Right ventricle myocardium superior (tissue), 1 donor: ENCODE results near the gene HCN3. TPM values are rescaled to one million over a fixed set of nuclear protein-coding genes. Genes with fewer than 3 reads are reported as not detected.
A peak's percentile ranks its signal among the peaks of the same experiment; 100 is the strongest.
"Not testable (repeated sequence)": the region's sequence is repeated elsewhere in the genome, so short reads cannot be mapped to it uniquely, and the experiment has no call there.

Experiments
- ATAC-seq: fragments of 200-7000 bp; cut with Tn5 transposase; one replicate; pipeline ENCODE4 v1.9.1; 2020; ENCODE audit warnings: mild to moderate bottlenecking; ENCODE audit not compliant: poor library complexity
- DNase-seq: peaks from one replicate; pipeline ENCODE4 v3.0.0-alpha.2; 2020
- intact Hi-C: fragments of 100-400 bp; cut with DNase I; formaldehyde crosslinking; loops from one replicate; pipeline ENCODE4 v1.11.2; 2022
- long read RNA-seq: library from polyadenylated mRNA; unstranded; transcript quantifications from one replicate; pipeline ENCODE4 v2.0.0, GENCODE V29; 2021
- total RNA-seq: library from RNA; stranded (reverse); fragmentation: NEBNext Ultra II Directional; extraction: Animal tissue kit (Norgen Biotek cat#: 25700); gene quantifications from one replicate; pipeline ENCODE4 v1.2.1, GENCODE V29; 2021
- donor health status: DM: no; HTN: yes; CAD: no; lungs with severe emphysema.

Gene HCN3
- 1.4 TPM for total RNA-seq
- long read RNA-seq, partial matches to known transcripts: 0 of 3 reads
- long read RNA-seq, other reads (novel, unspliced or antisense): 3 of 3 reads

DNA sequence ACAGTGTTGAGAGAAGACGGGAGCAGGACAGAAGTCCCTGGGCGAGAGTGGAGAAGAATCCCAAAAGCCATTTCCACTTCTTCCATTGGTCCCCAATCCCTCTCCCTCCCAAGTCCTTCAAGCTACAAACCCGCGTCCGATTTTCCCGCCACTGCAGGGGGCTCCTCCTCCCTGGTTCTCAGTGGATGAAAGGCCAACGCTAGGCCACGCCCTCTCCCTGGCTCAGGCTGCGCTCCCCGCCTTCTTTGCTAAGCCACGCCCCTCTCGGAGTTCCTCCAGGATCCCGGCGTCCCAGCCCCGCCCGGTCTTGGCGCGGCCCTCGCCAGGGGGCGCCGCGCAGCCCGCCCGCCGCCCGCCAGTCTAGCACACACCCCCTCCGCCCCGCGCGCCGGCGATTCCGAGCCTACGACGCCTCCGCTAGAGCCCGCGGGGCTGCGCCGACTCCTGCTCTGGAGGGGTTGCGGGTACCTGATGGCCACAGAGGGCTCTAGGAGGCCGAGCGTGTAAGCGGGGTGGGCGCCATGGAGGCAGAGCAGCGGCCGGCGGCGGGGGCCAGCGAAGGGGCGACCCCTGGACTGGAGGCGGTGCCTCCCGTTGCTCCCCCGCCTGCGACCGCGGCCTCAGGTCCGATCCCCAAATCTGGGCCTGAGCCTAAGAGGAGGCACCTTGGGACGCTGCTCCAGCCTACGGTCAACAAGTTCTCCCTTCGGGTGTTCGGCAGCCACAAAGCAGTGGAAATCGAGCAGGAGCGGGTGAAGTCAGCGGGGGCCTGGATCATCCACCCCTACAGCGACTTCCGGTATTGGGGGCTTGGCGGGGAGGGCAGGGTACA, at the start of gene HCN3:
TSS of gene HCN3 (plus strand) at position 394 of the 832 bp plus-strand sequence. CDS start at position 522, 128 bp downstream.
- ATAC-seq (peak; percentile 88), DNase-seq (peak; percentile 99)
- intact Hi-C loops: loop anchor here (5.0 kb wide), 1 partner anchor 45 kb away; the partner anchor contains the start of gene RUSC1

DNA sequence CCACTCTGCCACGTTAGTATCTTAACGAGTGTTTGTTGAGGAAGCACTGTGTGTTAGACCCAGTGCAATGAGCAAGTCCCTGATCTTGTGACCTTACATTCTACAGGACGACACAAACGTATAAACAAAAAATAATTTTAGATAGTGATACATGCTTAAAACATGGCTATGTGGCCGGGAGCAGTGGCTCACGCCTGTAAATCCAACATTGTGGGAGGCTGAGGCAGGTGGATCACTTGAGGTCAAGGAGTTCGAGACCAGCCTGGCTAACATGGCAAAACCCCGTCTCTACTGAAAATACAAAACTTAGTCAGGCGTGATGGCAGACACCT, 49.2 kb upstream of the HCN3 start:
- ATAC-seq (no peak), DNase-seq (no peak)
- intact Hi-C loops: no loop called here

DNA sequence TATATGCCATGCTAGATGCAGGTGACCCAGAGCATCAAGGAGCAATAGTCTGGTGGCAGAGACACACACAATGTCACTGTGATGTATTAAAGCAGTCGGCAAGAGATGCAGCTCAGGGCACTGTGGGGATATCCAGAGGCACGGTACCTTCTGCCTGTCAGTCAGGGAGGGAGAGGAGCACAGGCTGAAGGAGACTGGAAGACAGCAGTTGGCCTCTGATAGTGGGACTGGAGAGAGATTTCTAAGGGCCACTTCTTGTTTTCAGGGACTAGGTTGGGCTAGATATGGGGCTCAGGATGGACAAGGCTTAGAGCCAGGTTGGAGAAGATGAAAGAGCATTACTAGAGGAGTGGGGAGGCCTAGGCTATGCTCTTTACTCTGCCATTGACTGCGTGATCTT, 46.0 kb upstream of the HCN3 start:
- DNase-seq, intact Hi-C loops, ATAC-seq: not testable (repeated sequence)

DNA sequence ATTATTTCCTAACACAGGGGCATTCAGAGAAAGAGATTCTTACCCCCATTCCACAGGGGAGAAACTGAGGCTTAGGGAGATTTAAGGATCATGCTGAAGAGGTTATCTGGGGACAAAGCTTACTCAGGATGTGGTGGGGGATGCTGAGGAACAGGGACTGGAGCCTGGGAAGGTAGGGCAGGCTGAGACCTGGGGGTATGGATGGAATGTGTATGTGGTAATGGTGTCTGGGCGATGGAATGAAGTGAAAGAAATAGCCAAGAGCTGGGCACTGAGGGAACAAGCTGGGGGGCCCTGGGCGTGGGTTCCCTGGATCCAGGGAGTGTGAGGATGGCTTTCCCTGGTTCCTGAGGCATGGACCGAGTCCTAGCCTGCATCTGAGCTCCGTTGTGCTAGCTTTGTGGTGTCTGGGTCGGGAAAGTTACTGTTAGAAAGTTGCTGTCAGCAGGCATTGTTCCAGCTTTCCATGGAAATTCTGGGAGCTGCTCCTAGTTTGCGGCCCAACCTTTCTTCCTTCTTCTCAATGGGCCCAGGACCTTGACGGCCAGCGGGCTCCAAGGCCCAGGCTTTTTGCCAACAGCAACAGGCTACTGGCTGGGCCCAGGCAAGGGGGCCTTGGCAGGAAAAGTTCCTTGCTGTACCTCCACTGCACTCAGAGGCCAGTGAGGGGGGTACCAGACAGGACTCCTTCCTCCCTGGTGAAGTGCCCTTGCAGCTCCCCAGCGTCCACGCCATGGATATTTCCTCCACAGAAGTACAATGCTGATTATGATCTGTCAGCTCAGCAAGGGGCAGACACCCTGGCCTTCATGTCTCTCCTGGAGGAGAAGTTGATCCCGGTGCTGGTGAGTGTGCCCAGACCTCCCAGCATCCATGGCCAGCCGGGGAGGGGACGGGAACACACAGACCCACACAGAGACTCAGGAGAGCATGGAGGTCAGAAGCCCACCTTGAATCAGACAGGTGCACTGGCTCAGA, 45.0 kb upstream of the HCN3 start:
- intact Hi-C loops, ATAC-seq, DNase-seq: not testable (repeated sequence)

DNA sequence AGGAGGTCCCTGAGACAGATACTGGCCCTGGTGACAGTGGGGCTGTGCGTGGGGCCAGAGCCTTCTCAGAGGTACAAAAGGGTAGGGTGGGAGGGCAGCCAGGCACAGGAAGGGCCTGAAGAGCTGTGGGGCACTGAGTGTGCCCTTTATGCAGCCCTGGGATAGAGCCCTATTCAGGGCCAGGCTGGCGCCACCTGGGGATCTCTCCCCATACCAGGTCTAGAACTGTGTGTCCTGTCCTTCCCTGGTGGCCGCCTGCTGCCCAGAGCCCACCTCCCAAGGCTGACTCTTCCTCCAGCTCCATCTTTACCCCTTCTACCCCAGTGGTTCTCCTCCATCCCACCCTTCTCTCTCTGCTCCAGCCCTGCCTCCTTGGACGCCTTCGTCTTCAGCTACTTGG, 43.8 kb upstream of the HCN3 start:
- ATAC-seq, intact Hi-C loops, DNase-seq: not testable (repeated sequence)

DNA sequence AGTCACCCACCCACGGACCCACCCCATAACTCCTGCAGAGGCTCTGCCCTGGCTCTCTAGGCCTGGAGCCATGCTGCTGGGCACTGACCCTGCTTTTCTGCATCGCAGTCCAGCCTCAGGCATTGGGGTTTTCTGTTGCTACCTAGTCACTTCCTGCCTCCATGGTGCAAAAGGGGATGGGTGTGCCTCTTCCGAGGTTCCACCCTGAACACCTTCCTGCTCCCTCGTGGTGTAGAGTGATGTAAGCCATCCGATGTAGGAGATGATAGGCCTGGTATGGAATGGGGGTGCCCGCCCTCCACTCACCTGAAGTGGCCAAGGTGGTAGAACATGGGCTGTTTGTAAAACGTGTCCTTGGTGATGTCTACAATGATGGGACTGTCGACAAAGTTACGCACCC, 41.9 kb upstream of the HCN3 start:
- DNase-seq, ATAC-seq, intact Hi-C loops: not testable (repeated sequence)

DNA sequence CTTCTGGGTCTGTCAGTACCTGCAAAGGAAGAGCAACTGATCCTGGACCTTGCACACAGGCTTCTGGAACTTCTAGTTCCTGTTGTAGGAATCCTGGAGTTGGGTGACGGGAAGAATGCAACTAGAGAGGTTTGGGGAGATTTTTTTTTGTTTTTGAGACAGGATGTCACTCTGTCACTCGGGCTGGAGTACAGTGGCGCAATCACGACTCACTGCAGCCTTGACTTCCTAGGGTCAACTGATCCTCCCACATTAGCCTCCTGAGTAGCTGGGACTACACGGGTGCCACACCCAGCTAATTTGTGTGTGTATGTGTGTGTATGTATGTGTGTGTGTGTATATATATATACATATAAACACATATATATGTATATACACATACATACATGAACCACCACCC, 40.8 kb upstream of the HCN3 start:
- intact Hi-C loops: no loop called here
- ATAC-seq (no peak), DNase-seq (no peak)

DNA sequence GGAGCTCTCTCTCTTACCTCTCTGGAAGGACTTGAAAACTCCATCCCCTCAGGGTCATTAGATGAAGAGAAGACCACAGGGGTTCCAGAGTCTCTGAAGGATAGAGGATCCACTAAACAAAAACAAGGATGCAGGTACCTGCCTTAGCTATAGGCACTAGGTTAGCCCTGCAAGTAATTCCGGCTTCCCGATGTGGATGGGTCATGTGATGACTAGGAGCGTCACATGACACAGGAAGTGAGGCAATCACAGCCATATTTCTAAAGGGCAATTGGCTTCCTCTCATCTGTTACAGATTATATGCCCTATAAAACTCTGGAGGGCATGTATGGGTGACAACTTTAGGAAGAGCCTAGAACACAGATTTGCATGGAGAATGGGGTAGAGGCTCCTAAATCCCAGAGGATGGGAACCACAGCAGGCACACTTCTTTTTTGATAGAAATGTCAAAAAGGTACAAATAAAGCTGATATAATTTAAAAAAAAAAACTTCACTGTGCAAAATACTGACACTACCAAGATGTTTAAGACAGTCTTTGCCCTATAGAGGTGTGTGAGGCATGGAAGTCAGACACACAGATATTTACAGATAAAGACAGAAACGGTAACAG, 36.1 kb upstream of the HCN3 start:
- ATAC-seq (peak; percentile 45), DNase-seq (no peak)
- intact Hi-C loops: no loop called here

DNA sequence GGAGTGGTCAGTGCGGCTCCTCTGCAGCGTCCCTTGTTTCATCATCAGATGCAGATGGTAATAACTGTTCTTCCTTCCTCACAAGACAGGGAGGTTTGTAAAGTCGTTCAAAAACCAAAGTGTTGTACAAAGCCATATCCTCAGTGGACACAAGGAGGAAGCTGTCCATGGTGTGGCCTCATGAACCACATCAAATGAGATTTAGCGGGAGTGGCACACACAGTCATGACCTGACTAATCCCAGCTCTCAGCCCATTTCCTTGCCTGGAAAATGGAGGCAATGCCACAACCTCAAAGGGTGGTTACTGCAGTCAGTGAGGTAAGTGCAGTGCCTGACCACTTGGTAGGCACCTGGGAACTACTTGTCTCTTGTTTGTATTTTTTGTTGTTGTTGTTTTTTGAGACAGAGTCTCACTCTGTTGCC, 35.4 kb upstream of the HCN3 start:
- intact Hi-C loops: no loop called here
- ATAC-seq (peak; percentile 0), DNase-seq (no peak)

DNA sequence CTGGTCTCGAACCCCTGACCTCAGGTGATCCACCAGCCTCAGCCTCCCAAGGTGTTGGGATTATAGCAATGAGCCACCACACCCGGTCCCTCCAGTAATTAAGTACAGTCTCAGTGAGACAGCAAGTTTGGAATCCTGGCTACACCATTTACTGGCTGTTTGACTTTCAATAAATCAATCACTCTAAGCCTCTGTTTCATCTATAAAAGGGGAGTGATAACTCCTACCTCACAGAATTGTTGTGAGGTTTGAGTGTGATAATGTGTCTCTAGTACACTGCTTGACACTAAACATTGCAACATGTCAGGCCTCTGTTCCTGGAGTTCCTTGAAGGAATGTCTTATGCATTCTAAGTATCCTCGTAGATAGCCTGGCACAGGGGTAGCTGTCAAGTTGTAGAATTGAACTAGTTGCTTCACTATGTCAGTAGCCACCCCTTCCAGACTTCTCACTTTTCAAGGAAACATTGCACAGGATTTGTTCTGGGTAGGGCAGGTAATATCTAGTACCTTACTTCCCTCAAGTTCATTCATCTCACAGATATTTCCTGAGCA, 34.4 kb upstream of the HCN3 start:
- intact Hi-C loops: no loop called here
- ATAC-seq (no peak), DNase-seq (no peak)

DNA sequence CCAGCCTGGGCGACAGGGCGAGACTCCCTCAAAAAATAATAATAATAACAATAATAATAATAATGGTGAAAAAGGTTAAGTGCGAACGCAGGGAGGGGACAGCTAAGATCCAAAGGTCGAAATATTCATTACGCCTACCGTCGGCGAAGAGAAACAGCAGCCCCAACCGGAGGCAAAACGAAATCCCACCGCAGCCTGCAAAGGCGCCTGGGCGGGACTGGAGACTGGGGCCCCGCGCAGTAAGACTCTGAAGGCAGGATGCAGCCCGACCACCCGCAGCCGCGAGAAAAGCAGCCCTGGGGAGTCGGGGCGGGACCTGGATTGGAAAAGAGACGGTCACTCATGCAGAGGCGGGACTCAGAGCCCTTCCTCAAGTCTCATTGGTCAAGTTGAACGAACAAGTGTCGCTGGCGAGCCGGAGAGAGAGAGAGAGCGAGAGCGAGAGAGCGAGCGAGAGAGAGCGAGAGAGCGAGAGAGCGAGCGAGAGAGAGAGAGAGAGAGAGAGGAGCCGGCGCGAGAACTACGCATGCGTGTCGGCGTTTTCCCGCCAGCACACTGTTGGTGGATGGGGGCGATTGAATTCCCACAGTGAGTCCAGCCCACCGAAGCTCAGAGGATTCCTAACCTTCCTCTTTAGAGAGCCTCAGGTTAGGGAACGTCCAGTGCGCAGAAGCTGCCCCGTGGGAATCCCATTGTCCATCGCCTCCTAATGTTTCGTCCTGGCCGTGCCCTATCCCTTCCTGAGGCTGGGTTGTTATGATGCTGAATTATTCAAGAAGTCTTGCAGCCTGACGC, 32.7 kb upstream of the HCN3 start:
- ATAC-seq: peak; percentile 95
- peak; percentile 97 for DNase-seq
- intact Hi-C loops: no loop called here

DNA sequence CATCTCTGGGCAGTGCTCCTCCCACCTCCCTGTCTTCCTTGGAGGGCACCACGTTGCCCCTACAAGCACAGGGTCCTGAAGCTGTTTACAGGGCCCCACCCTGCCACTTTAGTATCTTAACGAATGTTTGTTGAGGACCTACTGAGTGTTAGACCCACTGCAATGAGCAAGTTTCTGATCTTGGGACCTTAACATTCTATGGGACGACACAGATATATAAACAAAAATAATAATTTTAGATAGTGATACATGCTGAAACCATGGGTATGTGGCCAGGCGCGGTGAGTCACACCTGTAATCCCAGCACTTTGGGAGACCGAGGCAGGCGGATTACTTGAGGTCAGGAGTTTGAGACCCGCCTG, 32.1 kb upstream of the HCN3 start:
- intact Hi-C loops: no loop called here
- DNase-seq (no peak), ATAC-seq (no peak)

DNA sequence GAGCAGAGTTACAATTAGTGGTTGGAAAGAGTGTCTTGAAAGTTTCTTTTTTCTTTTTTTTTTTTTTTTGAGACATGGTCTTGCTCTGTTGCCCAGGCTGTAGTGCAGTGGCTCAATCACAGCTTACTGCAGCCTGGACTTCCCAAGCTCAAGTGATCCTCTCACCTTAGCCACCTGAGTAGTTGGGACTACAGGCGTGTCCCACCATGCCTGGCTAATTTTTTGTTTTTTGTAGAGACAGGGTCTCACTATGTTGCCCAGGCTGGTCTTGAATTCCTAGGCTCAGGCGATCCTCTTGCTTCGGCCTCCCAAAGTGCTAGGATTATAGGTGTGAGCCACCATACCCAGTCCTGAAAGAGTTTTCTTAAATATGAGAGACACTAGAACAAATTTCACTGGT, 30.5 kb upstream of the HCN3 start:
- DNase-seq, intact Hi-C loops, ATAC-seq: not testable (repeated sequence)

DNA sequence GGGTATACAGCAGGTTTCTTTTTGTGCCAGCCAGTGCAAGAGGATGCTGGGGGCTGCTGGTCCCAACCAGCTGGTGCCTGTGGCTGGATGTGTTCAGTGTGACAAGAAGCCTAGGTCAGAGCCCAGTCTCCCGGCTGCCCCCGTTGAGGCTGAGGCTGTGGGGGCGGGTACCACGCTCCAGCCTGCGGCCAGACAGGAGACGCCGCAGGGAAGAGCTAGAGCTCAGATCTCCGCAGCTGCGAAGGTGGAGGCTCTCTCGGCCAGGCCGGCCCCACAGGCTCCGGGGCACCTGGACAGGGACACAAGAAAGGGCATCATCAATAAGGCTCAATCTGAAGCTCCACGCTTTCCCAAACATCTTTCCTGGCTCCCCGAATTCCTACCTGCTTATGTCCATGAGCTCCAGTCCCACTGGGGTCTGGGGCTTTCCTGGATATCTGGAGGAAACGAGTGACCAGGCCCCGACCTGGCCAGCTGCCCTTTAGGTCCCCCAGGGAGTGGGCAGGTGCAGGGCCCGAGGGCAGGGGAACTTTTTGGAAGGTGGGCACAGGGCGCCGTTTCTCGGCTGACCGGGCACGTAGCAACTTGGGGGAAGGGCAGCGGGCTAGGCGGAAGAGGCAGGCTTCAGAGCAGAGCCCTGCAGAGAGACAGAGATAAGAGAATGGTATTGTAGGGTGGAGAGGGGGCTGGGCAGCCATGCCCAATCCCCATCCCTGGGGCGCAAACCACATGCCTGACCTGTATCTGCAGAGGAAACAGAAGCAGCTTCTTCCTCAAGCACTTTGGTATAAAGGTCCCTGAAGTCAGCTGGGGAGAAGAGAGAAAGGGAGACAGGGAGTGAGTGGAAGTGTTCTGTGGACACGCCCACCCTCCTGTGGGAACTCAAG, 29.4 kb upstream of the HCN3 start:
- ATAC-seq (no peak), DNase-seq (no peak)
- intact Hi-C loops: no loop called here

DNA sequence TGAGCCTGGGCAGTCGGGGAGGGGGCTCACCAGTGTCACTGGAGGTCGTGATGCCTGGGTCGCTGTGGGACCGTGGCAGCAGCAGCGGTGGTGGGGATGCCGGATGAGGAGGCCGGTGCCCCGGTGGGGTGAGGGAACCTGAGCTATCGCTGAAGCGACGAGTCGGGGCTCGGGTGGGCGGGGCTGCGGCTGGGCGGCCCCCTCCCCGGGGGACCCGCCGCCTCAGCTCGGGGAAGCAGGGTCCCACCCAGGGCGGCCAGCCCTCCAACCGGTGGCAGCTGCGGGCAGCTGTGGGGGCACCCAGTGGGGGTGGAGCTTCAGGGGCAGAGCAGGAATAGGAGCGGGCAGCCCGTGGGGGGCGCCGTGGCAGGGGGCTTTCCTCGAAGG, 27.0 kb upstream of the HCN3 start:
- DNase-seq: no peak
- intact Hi-C loops: loop anchor here (5.0 kb wide), 2 partner anchors 72 to 342 kb away; partner anchors contain the start of gene RUSC1
- ATAC-seq: no peak

DNA sequence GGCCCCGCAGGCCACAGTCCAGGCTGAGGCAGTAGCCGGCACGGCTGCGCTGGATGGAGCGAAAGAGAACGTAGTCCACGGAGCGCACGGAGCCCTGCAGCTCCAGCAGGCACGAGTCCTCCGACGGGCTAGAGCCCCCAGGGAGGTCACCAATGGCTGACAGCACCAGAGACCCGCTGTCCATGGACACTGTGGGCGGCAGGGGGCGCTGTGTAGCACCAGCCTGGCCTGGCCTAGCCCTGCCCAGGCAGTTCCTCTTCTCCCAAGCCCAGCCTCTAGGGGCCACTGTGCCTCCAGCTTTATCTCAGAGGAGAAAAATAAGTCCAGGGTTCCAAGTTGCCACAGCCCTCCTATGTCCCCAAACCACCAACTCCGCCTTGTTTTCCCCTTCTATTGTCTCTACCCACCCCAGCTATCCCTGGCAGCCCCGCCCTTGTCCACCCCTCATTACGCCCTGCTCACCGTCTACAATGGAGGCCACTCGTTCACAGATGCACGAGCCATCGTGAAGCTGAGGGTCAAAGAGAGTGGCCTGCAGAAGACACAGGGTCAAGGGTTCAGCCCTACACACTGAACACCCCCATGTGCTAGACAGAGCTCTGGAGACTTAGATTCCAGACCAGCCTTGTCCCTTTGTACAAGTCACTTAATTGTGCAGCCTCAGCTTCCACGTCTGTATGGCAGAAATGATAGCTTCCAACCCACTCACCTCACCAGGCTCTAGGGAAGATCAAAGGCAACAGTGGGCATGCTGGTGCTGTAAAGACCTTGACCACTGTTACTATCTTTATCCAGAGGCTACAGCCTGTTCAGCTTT, 26.4 kb upstream of the HCN3 start:
- intact Hi-C loops: loop anchor here (5.0 kb wide), 2 partner anchors 71 to 341 kb away; partner anchors contain the start of gene RUSC1
- peak; percentile 87 for ATAC-seq
- peak; percentile 96 for DNase-seq
